Measurements from ENCODE around the gene NOTUM. TPM values are rescaled to one million over a fixed set of nuclear protein-coding genes. Genes with fewer than 3 reads are reported as not detected.

The NOTUM gene
- total and polyA plus RNA-seq, 10 of the 15 experiments (the other 5 are each of a cell fraction or from before 2014, with no cell fraction given): 0.04 to 0.13 TPM; not detected in 8

DNA sequence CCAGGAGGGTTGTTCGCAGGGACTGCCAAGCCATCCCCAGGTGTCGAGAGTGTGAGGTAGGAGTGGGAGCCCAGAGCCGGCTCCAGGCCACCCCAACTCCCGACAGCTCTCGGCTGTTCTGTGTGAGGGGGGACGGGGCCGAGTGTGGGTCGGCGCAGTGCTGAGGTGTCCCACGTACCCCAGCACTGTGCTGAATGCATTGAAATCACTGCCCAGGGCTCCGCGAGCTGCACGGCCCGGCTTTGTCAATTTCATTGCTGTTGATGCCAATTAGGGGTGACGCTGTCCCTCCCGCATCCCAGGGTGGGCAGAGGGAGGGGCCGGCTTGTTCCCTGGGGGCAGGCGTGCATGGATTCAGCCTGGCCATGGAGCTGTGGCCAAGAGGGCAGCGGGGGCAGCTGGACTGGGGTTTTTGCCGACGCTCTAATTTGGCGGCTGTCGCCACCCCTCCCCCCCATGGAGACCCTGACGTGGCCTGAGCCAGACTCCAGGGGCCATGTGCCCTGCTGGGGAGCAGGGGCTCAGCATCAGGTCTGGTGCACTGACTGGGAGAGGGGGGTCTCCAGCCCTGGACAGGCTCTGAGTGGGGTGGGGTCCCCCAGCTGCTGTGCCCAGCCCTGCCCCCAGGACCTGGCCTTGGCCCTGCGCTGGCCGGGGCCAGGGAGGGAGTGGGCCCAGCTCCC is 47.4 kb upstream of the NOTUM start:
- CTCF ChIA-PET: no interaction called here

More for the DNA sequence above, 47.4 kb upstream of the NOTUM start:
- RAD21 ChIA-PET (ENCODE audit: unreplicated experiment): interaction anchor here (0.5 kb wide), 1 partner anchor 40 kb away, joined by 3 read pairs; no protein-coding TSS in a partner anchor
- DNase-seq (ENCODE audit: low read depth, low spot score): no peak
- BruUV-seq (replicated peaks): no TSS peak
- Histone ChIP-seq H2AFZ (ENCODE audit: control insufficient read depth, low read depth, low read length) (no peak overlapping the region), H3K79me2 (ENCODE audit: control insufficient read depth, insufficient read depth, low read length) (no peaks in the 10 kb centered on the region), H3K4me1 (ENCODE audit: control insufficient read depth, insufficient read depth, low read length) (no peaks in the 10 kb centered on the region), H4K20me1 (ENCODE audit: control insufficient read depth, insufficient read depth) (no peaks in the 10 kb centered on the region), H3K27me3 (replicated peaks in 1 of 2; ENCODE audit: control insufficient read depth in 2 of 2, insufficient read depth in 2 of 2, low read length in 1 of 2) (no peaks in the 10 kb centered on the region), H3K27ac (ENCODE audit: control insufficient read depth, insufficient read depth) (no peak overlapping the region), H3K4me3 (no peak overlapping the region), H3K36me3 (ENCODE audit: control insufficient read depth in 2 of 2, insufficient read depth in 2 of 2, low read length in 1 of 2) (no peaks in the 10 kb centered on the region), H3K4me2 (ENCODE audit: control insufficient read depth, insufficient read depth) (no peak overlapping the region), H3K9me3 (replicated peaks; ENCODE audit: control insufficient read depth, insufficient read depth, low read length) (no peaks in the 10 kb centered on the region), H3K9ac (ENCODE audit: control insufficient read depth, insufficient read depth, low read length) (no peak overlapping the region)
- in situ Hi-C loops (cut with MboI): no loop called here
- ATAC-seq: no peak
- intact Hi-C loops (cut with micrococcal nuclease; ENCODE audit: unreplicated experiment): no loop called here
- no peak for FAIRE-seq
- POLR2A ChIA-PET: no interaction called here
- TF ChIP-seq, protein P1, sequence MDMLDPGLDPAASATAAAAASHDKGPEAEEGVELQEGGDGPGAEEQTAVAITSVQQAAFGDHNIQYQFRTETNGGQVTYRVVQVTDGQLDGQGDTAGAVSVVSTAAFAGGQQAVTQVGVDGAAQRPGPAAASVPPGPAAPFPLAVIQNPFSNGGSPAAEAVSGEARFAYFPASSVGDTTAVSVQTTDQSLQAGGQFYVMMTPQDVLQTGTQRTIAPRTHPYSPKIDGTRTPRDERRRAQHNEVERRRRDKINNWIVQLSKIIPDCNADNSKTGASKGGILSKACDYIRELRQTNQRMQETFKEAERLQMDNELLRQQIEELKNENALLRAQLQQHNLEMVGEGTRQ (IDR thresholded peaks at IDR 0.05; ENCODE audit: borderline replicate concordance, low read depth, low read length): no peak
- TF ChIP-seq SREBF1 (IDR thresholded peaks at IDR 0.05; ENCODE audit: low read length) (no peak), POLR2A (IDR thresholded peaks at IDR 0.05; ENCODE audit: low read depth, low read length) (0 out of 2 replicates have a peak, but pooled peaks have one; percentile 13), ZNF622 (IDR thresholded peaks at IDR 0.05) (no peak), CHD1 (IDR thresholded peaks at IDR 0.05; ENCODE audit: low read depth, low read length) (no peak)
- TF ChIP-seq, protein P2, sequence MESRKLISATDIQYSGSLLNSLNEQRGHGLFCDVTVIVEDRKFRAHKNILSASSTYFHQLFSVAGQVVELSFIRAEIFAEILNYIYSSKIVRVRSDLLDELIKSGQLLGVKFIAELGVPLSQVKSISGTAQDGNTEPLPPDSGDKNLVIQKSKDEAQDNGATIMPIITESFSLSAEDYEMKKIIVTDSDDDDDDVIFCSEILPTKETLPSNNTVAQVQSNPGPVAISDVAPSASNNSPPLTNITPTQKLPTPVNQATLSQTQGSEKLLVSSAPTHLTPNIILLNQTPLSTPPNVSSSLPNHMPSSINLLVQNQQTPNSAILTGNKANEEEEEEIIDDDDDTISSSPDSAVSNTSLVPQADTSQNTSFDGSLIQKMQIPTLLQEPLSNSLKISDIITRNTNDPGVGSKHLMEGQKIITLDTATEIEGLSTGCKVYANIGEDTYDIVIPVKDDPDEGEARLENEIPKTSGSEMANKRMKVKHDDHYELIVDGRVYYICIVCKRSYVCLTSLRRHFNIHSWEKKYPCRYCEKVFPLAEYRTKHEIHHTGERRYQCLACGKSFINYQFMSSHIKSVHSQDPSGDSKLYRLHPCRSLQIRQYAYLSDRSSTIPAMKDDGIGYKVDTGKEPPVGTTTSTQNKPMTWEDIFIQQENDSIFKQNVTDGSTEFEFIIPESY (IDR thresholded peaks at IDR 0.05): no peak
- TF ChIP-seq, protein P3, sequence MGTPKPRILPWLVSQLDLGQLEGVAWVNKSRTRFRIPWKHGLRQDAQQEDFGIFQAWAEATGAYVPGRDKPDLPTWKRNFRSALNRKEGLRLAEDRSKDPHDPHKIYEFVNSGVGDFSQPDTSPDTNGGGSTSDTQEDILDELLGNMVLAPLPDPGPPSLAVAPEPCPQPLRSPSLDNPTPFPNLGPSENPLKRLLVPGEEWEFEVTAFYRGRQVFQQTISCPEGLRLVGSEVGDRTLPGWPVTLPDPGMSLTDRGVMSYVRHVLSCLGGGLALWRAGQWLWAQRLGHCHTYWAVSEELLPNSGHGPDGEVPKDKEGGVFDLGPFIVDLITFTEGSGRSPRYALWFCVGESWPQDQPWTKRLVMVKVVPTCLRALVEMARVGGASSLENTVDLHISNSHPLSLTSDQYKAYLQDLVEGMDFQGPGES (IDR thresholded peaks at IDR 0.05): no peak
- SMC1A ChIA-PET (ENCODE audit: uncharacterized antibody, unreplicated experiment): no interaction called here
- 96% methylated on average over 24 of the region's 26 CpGs for WGBS (ENCODE audit: insufficient coverage, insufficient replicate concordance, low lambda C conversion rate, missing lambda C conversion rate)
